Adrenal gland (tissue), 12 donors: ENCODE data around the gene CTNS. TPM values are rescaled to one million over a fixed set of nuclear protein-coding genes. Genes with fewer than 3 reads are reported as not detected.

ENCODE experiments used
- DNase-seq, 7 donors: peaks; one replicate each; pipeline ENCODE4 v3.0.0-alpha.2; 2019 to 2020
- H3K27ac ChIP-seq, 5 donors: fragments of 200-600 bp; sonication (generic) in 4 of 5; 1 replicate in 3 of 5; 2 replicates in 2 of 5; pipeline versions ENCODE4 v1.5.1 to v1.8.0; 2016 to 2020; ENCODE audit warnings: mild to moderate bottlenecking in 1 of 5
- H3K27me3 ChIP-seq: fragments of 200-600 bp; 2 replicates; pipeline ENCODE4 v1.8.0; 2021
- H3K36me3 ChIP-seq, 2 donors: fragments of 200-600 bp; replicated peaks in 1 of 2; 1 replicate in 1 of 2; 2 replicates in 1 of 2; pipeline versions ENCODE4 v1.5.1 to v1.8.0; 2018 to 2022
- H3K4me1 ChIP-seq, 2 donors: fragments of 200-600 bp; replicated peaks in 1 of 2; 1 replicate in 1 of 2; 2 replicates in 1 of 2; pipeline versions ENCODE4 v1.5.1 to v1.8.0; 2018 to 2021
- H3K4me3 ChIP-seq, 4 donors: fragments of 200-600 bp; sonication (generic) in 3 of 4; one replicate each; pipeline ENCODE4 v1.5.1; 2016 to 2018
- H3K9me3 ChIP-seq, 3 donors: fragments of 200-600 bp; sonication (generic) in 1 of 3; replicated peaks in 1 of 3; 1 replicate in 2 of 3; 2 replicates in 1 of 3; pipeline versions ENCODE4 v1.5.1 to v1.8.0; 2016 to 2021
- CTCF ChIP-seq, 6 experiments: fragments of 450-650 bp in 4 of 6; fragments of 200-600 bp in 2 of 6; sonication (generic) in 1 of 6; IDR thresholded peaks; 1 replicate in 5 of 6; 2 replicates in 1 of 6; pipeline versions ENCODE4 v1.5.1 to v1.8.0; 2016 to 2021; ENCODE audit warnings: antibody characterized with exemption in 6 of 6, mild to moderate bottlenecking in 2 of 6, moderate library complexity in 1 of 6
- POLR2A ChIP-seq, 2 donors: fragments of 450-650 bp; IDR thresholded peaks; one replicate each; pipeline ENCODE4 v1.6.1; 2017; ENCODE audit warnings: antibody characterized with exemption in 2 of 2, mild to moderate bottlenecking in 2 of 2, moderate library complexity in 1 of 2
- WGBS, 4 donors: extraction: QIAGEN DNeasy Blood & Tissue Kit in 2 of 4; methylation state at CpG; one replicate each; pipeline versions ENCODE4 v1.1.5 to v1.1.7; 2013 to 2017; 5-methylcytosine and 5-hydroxymethylcytosine counted together
- intact Hi-C, 2 donors: fragments of 100-400 bp; cut with DNase I; formaldehyde crosslinking; loops; one replicate each; pipeline versions ENCODE4 v1.14.1 to v1.15.0; 2022 to 2023
- polyA plus RNA-seq, 3 donors: library from polyadenylated mRNA; stranded (reverse); fragments of 200-250 nt in 2 of 3; fragments of 350-450 nt in 1 of 3; fragmentation: Illumina TruSeq in 1 of 3; extraction: RNeasy Lipid Tissue Mini Kit (QIAGEN cat#74804) in 1 of 3; gene quantifications; one replicate each; pipeline ENCODE4 v1.2.3, GENCODE V29; 2013 to 2014
- total RNA-seq, 9 donors: library from RNA; depleted of rRNA in 4 of 9; stranded (reverse); fragments of >200 nt in 4 of 9; fragments of 120-200 nt in 1 of 9; fragmentation: NEBNext Ultra II Directional in 1 of 9; extraction: Animal tissue kit (Norgen Biotek cat#: 25700) in 1 of 9; gene quantifications; one replicate each; pipeline versions ENCODE4 v1.1.0 to v1.2.4, GENCODE V29; 2013 to 2023
- donor health status: healthy with polysubstance abuse.
- donor health status: Bipolar disorder and iron deficiency.
- donor health status: DM: yes; HTN: yes; CAD: no.
- donor health status: DM: no; HTN: no; CAD: no.
- donor health status: DM: no; HTN: no; CAD: no.
- donor health status: DM: yes; HTN: yes; CAD: no.

CTNS gene
- total and polyA plus RNA-seq, 12 donors, result 11.5 to 74.8 (median 29.6) TPM

GRCh38 chr17:3641014-3641413, 4.5 kb downstream of the CTNS start:
- H3K4me3 ChIP-seq, result no peak overlapping the region
- peak overlapping the region in 4 of 5 donors; percentile 54 to 89 (median 70) for H3K27ac ChIP-seq

GRCh38 chr17:3641717-3642486, 5.3 kb downstream of the CTNS start:
- peaks cover 0 to 8% of the 10 kb centered on the region in 2 donors for H3K36me3 ChIP-seq
- H3K4me1 ChIP-seq, result peaks cover 16 to 24% of the 10 kb centered on the region in 2 donors
- H3K4me3 ChIP-seq, result no peak overlapping the region
- no peak overlapping the region for H3K27ac ChIP-seq
- no peaks in the 10 kb centered on the region for H3K9me3 ChIP-seq
- DNase-seq, result no peak
- 83 to 93% (median 90%) methylated on average over 7 to 19 of the region's 19 CpGs for WGBS, 4 donors
- no peaks in the 10 kb centered on the region for H3K27me3 ChIP-seq
- TF ChIP-seq CTCF (IDR thresholded peaks at IDR 0.05) (no peak), POLR2A (IDR thresholded peaks at IDR 0.05) (no peak)
- intact Hi-C loops, result no loop called here

More at GRCh38 chr17:3641014-3641413, 4.5 kb downstream of the CTNS start:
- intact Hi-C loops, result no loop called here
- no peaks in the 10 kb centered on the region for H3K9me3 ChIP-seq
- H3K4me1 ChIP-seq, result peaks cover 16 to 25% of the 10 kb centered on the region in 2 donors
- 45 to 75% (median 47%) methylated on average over 3 of the region's 3 CpGs for WGBS, 4 donors
- no peaks in the 10 kb centered on the region for H3K27me3 ChIP-seq
- DNase-seq, result no peak
- H3K36me3 ChIP-seq, result peaks cover 0 to 8% of the 10 kb centered on the region in 2 donors
- TF ChIP-seq CTCF (IDR thresholded peaks at IDR 0.05) (no peak), POLR2A (IDR thresholded peaks at IDR 0.05) (no peak)

DNA sequence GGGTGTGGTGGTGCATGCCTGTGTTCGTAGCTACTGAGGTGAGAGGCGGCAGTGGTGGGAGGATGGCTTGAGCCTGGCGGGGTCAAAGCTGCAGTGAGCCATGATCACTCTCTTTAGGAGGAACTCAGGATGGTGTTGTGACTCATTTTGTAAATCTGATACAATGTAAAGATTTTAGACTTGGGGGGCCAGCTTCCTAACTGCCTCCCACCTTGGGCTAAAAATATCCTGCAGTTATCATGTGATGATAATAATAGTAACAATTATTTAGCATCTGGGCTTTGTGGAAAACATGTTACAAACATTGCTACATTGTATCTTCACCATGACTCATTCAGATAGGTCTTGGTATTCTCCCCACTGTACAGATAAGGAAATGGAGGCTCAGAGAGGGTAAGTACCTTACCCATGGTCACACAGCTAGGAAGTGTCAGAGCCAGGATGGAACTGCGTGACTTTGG, 7.4 kb downstream of the CTNS start:
- TF ChIP-seq POLR2A (IDR thresholded peaks at IDR 0.05) (no peak), CTCF (IDR thresholded peaks at IDR 0.05) (no peak)
- no peaks in the 10 kb centered on the region for H3K27me3 ChIP-seq
- no peaks in the 10 kb centered on the region for H3K9me3 ChIP-seq
- H3K27ac ChIP-seq, result no peak overlapping the region
- WGBS, 4 donors, result 92 to 98% (median 94%) methylated on average over 4 of the region's 4 CpGs
- no peak overlapping the region for H3K4me3 ChIP-seq
- H3K36me3 ChIP-seq, result peaks cover 0 to 21% of the 10 kb centered on the region in 2 donors
- peaks cover 10 to 14% of the 10 kb centered on the region in 2 donors for H3K4me1 ChIP-seq
- DNase-seq, result no peak
- intact Hi-C loops, result no loop called here

DNA sequence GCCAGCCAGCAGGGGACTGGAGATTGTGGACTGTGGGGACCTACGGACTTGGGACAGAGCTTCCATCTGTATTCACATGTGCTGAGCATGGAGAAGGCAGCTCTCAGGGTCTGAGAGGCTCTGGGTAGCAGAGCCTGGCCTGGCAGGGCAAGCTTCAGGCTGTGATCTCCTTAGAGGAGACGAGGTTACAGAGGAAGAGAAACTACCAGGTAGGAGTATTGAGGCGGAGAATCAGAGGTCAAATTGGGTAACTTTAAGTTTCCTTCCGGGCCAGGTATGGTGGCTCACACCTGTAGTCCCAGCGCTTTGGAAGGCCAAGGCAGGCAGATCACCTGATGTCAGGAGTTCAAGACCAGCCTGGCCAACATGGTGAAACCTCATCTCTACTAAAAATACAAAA, 8.8 kb downstream of the CTNS start:
- Histone ChIP-seq H3K36me3 (peaks cover 0 to 28% of the 10 kb centered on the region in 2 donors), H3K27me3 (no peaks in the 10 kb centered on the region), H3K4me3 (no peak overlapping the region), H3K27ac (no peak overlapping the region), H3K4me1 (peaks cover 6 to 7% of the 10 kb centered on the region in 2 donors), H3K9me3 (no peaks in the 10 kb centered on the region)
- DNase-seq, result no peak
- intact Hi-C loops, result no loop called here
- no peak for TF ChIP-seq CTCF (IDR thresholded peaks at IDR 0.05)
- no peak for TF ChIP-seq POLR2A (IDR thresholded peaks at IDR 0.05)
- WGBS, 4 donors, result 57 to 86% (median 83%) methylated on average over 5 of the region's 5 CpGs
